Measurements from ENCODE around the gene SERPINA5. TPM values are rescaled to one million over a fixed set of nuclear protein-coding genes. Genes with fewer than 3 reads are reported as not detected.

Gene SERPINA5
- total and polyA plus RNA-seq, 2 of the 13 experiments (the other 11 are each of a cell fraction or from before 2014, with no cell fraction given) = 449 to 498 TPM

DNA sequence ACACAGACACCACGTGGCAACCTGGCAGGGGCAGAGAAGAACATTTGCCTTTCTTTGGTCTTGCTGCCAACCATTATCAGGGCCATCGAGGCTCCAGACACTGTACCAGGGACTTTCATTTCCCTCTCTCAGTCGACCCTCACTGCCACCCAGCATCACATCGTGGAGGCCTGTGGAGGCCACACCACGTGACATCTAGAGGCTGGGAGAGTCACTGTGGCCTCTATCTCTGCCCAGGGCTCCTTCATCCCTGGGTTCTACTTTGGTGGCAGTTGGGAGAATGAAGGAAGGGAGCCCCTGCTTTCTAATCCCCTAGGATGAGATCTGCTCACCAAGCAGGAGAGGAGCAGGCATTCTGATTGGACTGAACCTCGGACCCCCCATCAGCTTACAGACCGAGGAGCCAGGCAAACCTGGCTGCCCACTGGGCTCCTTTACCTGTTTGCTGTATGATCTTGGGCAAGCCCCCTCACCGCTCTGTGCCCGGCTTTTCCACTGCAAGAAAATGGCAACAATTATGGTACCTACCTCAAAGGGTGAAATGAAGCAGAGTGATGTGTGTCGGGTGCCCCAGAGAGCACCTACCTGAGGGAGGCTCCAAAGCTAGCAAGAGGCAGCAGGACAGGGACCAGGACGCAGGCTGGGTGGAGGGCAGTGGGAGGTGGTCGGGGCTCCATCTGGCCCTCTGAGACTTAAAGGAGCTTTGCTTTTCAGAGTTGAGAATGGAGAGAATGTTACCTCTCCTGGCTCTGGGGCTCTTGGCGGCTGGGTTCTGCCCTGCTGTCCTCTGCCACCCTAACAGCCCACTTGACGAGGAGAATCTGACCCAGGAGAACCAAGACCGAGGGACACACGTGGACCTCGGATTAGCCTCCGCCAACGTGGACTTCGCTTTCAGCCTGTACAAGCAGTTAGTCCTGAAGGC lies 32.8 kb downstream of the SERPINA5 start (continued):
- TF ChIP-seq ZFP62 (CRISPR knock-in tag; IDR thresholded peaks at IDR 0.05) = no peak
- peak; percentile 55 for TF ChIP-seq RBFOX2 (IDR thresholded peaks at IDR 0.05; ENCODE audit: low read depth, low read length)
- no peak for TF ChIP-seq ZFP90 (CRISPR knock-in tag; IDR thresholded peaks at IDR 0.05; ENCODE audit: borderline replicate concordance)
- no peak for TF ChIP-seq ZSCAN31 (CRISPR knock-in tag; IDR thresholded peaks at IDR 0.05; ENCODE audit: low read depth)
- TF ChIP-seq TBX3 (IDR thresholded peaks at IDR 0.05; ENCODE audit: borderline replicate concordance) = no peak
- TF ChIP-seq, protein P1, sequence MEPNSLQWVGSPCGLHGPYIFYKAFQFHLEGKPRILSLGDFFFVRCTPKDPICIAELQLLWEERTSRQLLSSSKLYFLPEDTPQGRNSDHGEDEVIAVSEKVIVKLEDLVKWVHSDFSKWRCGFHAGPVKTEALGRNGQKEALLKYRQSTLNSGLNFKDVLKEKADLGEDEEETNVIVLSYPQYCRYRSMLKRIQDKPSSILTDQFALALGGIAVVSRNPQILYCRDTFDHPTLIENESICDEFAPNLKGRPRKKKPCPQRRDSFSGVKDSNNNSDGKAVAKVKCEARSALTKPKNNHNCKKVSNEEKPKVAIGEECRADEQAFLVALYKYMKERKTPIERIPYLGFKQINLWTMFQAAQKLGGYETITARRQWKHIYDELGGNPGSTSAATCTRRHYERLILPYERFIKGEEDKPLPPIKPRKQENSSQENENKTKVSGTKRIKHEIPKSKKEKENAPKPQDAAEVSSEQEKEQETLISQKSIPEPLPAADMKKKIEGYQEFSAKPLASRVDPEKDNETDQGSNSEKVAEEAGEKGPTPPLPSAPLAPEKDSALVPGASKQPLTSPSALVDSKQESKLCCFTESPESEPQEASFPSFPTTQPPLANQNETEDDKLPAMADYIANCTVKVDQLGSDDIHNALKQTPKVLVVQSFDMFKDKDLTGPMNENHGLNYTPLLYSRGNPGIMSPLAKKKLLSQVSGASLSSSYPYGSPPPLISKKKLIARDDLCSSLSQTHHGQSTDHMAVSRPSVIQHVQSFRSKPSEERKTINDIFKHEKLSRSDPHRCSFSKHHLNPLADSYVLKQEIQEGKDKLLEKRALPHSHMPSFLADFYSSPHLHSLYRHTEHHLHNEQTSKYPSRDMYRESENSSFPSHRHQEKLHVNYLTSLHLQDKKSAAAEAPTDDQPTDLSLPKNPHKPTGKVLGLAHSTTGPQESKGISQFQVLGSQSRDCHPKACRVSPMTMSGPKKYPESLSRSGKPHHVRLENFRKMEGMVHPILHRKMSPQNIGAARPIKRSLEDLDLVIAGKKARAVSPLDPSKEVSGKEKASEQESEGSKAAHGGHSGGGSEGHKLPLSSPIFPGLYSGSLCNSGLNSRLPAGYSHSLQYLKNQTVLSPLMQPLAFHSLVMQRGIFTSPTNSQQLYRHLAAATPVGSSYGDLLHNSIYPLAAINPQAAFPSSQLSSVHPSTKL (CRISPR knock-in tag; IDR thresholded peaks at IDR 0.05) = no peak
- peak; percentile 96 for TF ChIP-seq AGO2 (optimal IDR thresholded peaks at IDR 0.05; ENCODE audit: low read depth, low read length)
- TF ChIP-seq HNRNPL (IDR thresholded peaks at IDR 0.05; ENCODE audit: low read depth, low read length) = peak; percentile 64
